K562 (cell line): ENCODE results near the gene TRIM33. TPM values are rescaled to one million over a fixed set of nuclear protein-coding genes. Genes with fewer than 3 reads are reported as not detected.

Experiments
- ATAC-seq: fragments of 200-7000 bp; cut with Tn5 transposase; 3 replicates; pipeline ENCODE4 v1.9.1; 2020; ENCODE audit warnings: moderate library complexity
- BruUV-seq: library from RNA; stranded (reverse); fragments of 400-500 nt; replicated peaks from 2 replicates; lab custom pipeline; 2021; lab: Mats Ljungman, UMichigan
- CTCF ChIA-PET: fragments of 300-600 bp; formaldehyde crosslinking; extraction: SDS; loops from one replicate; lab custom pipeline; 2021; ENCODE audit warnings: low intra/inter-chr PET ratio; lab: Yijun Ruan, JAX
- POLR2A ChIA-PET: fragments of 300-600, 350-650 bp; sonication (Branson Sonifier 250); formaldehyde crosslinking; extraction: SDS; loops from one replicate; lab custom pipeline; 2021; ENCODE audit warnings: antibody characterized with exemption, inconsistent platforms; lab: Yijun Ruan, JAX
- DNase-seq, 4 experiments: peaks; one replicate each; pipeline versions ENCODE4 v3.0.0 to v3.0.0-alpha.2; 2011 to 2018; ENCODE audit warnings: low spot score in 3 of 4, mixed read lengths in 3 of 4; ENCODE audit errors: extremely low read depth in 1 of 4
- FAIRE-seq: peaks from 2 replicates; lab custom pipeline; 2011; peaks lifted over from hg19 to GRCh38; lab: Jason Lieb, UNC
- H2AFZ ChIP-seq: 2 replicates; pipeline ENCODE4 v1.6.0; 2011; ENCODE audit warnings: low read depth, low read length, control low read depth, inconsistent platforms
- H3K27ac ChIP-seq: fragments of 200-600 bp; 3 replicates; pipeline ENCODE4 v1.8.0; 2011; ENCODE audit warnings: low read depth, mild to moderate bottlenecking, control low read depth, inconsistent platforms, low read length, moderate library complexity, mixed read lengths; ENCODE audit errors: extremely low read depth
- H3K27me3 ChIP-seq, 2 experiments: fragments of 300-600 bp in 1 of 2; 2 replicates in 1 of 2; 3 replicates in 1 of 2; pipeline versions ENCODE4 v1.6.0 to v1.8.0; 2011; ENCODE audit warnings: inconsistent platforms in 2 of 2, low read length in 2 of 2, mild to moderate bottlenecking in 1 of 2, mixed read lengths in 1 of 2, moderate library complexity in 1 of 2; ENCODE audit not compliant: control insufficient read depth in 2 of 2, insufficient read depth in 2 of 2
- H3K36me3 ChIP-seq: fragments of 300-600 bp; 3 replicates; pipeline ENCODE4 v1.8.0; 2011; ENCODE audit warnings: mild to moderate bottlenecking, low read length, inconsistent platforms; ENCODE audit not compliant: control insufficient read depth, insufficient read depth
- H3K4me1 ChIP-seq, 2 experiments: fragments of 200-600 bp in 1 of 2; replicated peaks in 1 of 2; 2 replicates in 1 of 2; 3 replicates in 1 of 2; pipeline versions ENCODE4 v1.5.1 to v1.8.0; 2011; ENCODE audit warnings: inconsistent platforms in 2 of 2, low read length in 2 of 2, mild to moderate bottlenecking in 1 of 2, mixed read lengths in 1 of 2, moderate library complexity in 1 of 2; ENCODE audit not compliant: control insufficient read depth in 2 of 2, insufficient read depth in 2 of 2
- H3K4me2 ChIP-seq: 2 replicates; pipeline ENCODE4 v1.6.1; 2011; ENCODE audit warnings: low read length, control low read depth, inconsistent platforms, mixed read lengths; ENCODE audit not compliant: insufficient read depth
- H3K4me3 ChIP-seq: fragments of 200-600 bp; sonication (generic), shearing (Covaris generic); 2 replicates; pipeline ENCODE4 v1.5.1; 2016; ENCODE audit warnings: control low read depth, inconsistent platforms
- H3K79me2 ChIP-seq: fragments of 200-600 bp; 3 replicates; pipeline ENCODE4 v1.8.0; 2011; ENCODE audit warnings: low read length, inconsistent platforms; ENCODE audit not compliant: control insufficient read depth, insufficient read depth
- H3K9ac ChIP-seq, 2 experiments: 2 replicates each; pipeline versions ENCODE4 v1.6.0 to v1.6.1; 2011; ENCODE audit warnings: low read depth in 2 of 2, low read length in 2 of 2, control low read depth in 1 of 2, inconsistent platforms in 1 of 2, mild to moderate bottlenecking in 1 of 2, mixed read lengths in 1 of 2; ENCODE audit not compliant: insufficient read depth in 1 of 2
- H3K9me1 ChIP-seq: one replicate; pipeline ENCODE4 v1.6.0; 2011; ENCODE audit warnings: inconsistent platforms, mild to moderate bottlenecking, low read length, moderate library complexity; ENCODE audit not compliant: control insufficient read depth, insufficient read depth
- H3K9me3 ChIP-seq: replicated peaks from 2 replicates; pipeline ENCODE4 v1.5.1; 2011; ENCODE audit warnings: low read depth, low read length, inconsistent platforms; ENCODE audit not compliant: control insufficient read depth, insufficient read depth
- H4K20me1 ChIP-seq: replicated peaks from 2 replicates; pipeline ENCODE4 v1.6.1; 2011; ENCODE audit warnings: low read length, inconsistent platforms, mixed read lengths; ENCODE audit not compliant: control insufficient read depth, insufficient read depth
- BDP1 ChIP-seq: IDR thresholded peaks from 3 replicates; pipeline ENCODE4 v1.6.1; 2011; ENCODE audit not compliant: insufficient read length, insufficient read depth
- CBFA2T2 ChIP-seq: fragments of 450-650 bp; conservative IDR thresholded peaks from 2 replicates; pipeline ENCODE4 v1.6.1; 2017; ENCODE audit warnings: mild to moderate bottlenecking
- E2F6 ChIP-seq, 2 experiments: IDR thresholded peaks; 2 replicates each; pipeline ENCODE4 v1.6.1; 2011; ENCODE audit warnings: borderline replicate concordance in 1 of 2, control low read depth in 1 of 2, low read depth in 1 of 2, low read length in 1 of 2, mild to moderate bottlenecking in 1 of 2, mixed read lengths in 1 of 2, moderate library complexity in 1 of 2; ENCODE audit not compliant: insufficient read depth in 1 of 2, insufficient read length in 1 of 2, poor library complexity in 1 of 2, severe bottlenecking in 1 of 2; ENCODE audit errors: extremely low read depth in 1 of 2
- EP300 ChIP-seq: IDR thresholded peaks from 2 replicates; pipeline ENCODE4 v1.6.1; 2012; ENCODE audit warnings: low read length, improper control_type of control experiment
- FOXK2 ChIP-seq, 2 experiments: fragments of 450-650 bp; IDR thresholded peaks in 1 of 2; conservative IDR thresholded peaks in 1 of 2; 2 replicates each; pipeline ENCODE4 v1.6.1; 2016; ENCODE audit warnings: low read depth in 2 of 2, mild to moderate bottlenecking in 1 of 2
- HDAC1 ChIP-seq, 2 experiments: fragments of 450-650 bp; IDR thresholded peaks; 2 replicates each; pipeline ENCODE4 v1.6.1; 2016 to 2017; ENCODE audit warnings: inconsistent platforms in 1 of 2, mild to moderate bottlenecking in 1 of 2, moderate library complexity in 1 of 2
- KLF6 ChIP-seq: fragments of 250-450 bp; sonication (Bioruptor Pico); IDR thresholded peaks from 2 replicates; pipeline ENCODE4 v1.4.0; 2020; ENCODE audit warnings: mild to moderate bottlenecking, moderate library complexity, borderline replicate concordance
- L3MBTL2 ChIP-seq: fragments of 450-650 bp; IDR thresholded peaks from 2 replicates; pipeline ENCODE4 v1.6.1; 2016; ENCODE audit warnings: mild to moderate bottlenecking, moderate library complexity
- SPI1 ChIP-seq: IDR thresholded peaks from 2 replicates; pipeline ENCODE4 v1.6.1; 2011; ENCODE audit warnings: low read depth, low read length, control low read depth, borderline replicate concordance
- TEAD4 ChIP-seq, 2 experiments: sonication (generic) in 1 of 2; formaldehyde crosslinking in 1 of 2; IDR thresholded peaks; 2 replicates each; pipeline versions ENCODE4 v1.6.1 to v1.8.0; 2012 to 2022; ENCODE audit warnings: borderline replicate concordance in 1 of 2, inconsistent platforms in 1 of 2, low read length in 1 of 2, mild to moderate bottlenecking in 1 of 2, missing genetic modification reagents in 1 of 2
- ZBTB11 ChIP-seq, 3 experiments: fragments of 200-800 bp in 1 of 3; fragments of 250-450 bp in 1 of 3; fragments of 450-650 bp in 1 of 3; sonication (Bioruptor Pico) in 1 of 3; sonication (Bioruptor generic) in 1 of 3; formaldehyde crosslinking in 1 of 3; IDR thresholded peaks; 2 replicates each; pipeline versions ENCODE4 v1.6.1 to v1.8.0; 2016 to 2022; ENCODE audit warnings: mild to moderate bottlenecking in 2 of 3, missing genetic modification characterization in 2 of 3, missing compliant biosample characterization in 1 of 3, moderate library complexity in 1 of 3
- ZHX1 ChIP-seq: fragments of 150-350 bp; conservative IDR thresholded peaks from 2 replicates; pipeline ENCODE4 v1.6.1; 2014; ENCODE audit warnings: low read length
- ZNF41 ChIP-seq: fragments of 250-450 bp; sonication (Bioruptor Pico); conservative IDR thresholded peaks from 2 replicates; pipeline ENCODE4 v1.4.0; 2020; ENCODE audit warnings: mild to moderate bottlenecking
- WGBS: fragments of 100-300 bp; shearing (Covaris generic); methylation state at CpG from one replicate; pipeline ENCODE4 v1.1.6; 2016; ENCODE audit warnings: low coverage, mixed read lengths; ENCODE audit not compliant: insufficient coverage; ENCODE audit errors: missing lambda C conversion rate; 5-methylcytosine and 5-hydroxymethylcytosine counted together
- in situ Hi-C: fragments of 300-500 bp; cut with MboI; formaldehyde crosslinking; loops from 4 replicates; pipeline ENCODE4 v1.15.0; 2018; ENCODE audit warnings: inconsistent platforms, mixed read lengths
- intact Hi-C: fragments of 100-400 bp; cut with micrococcal nuclease; formaldehyde crosslinking; loops from 2 replicates; pipeline ENCODE4 v1.14.2; 2022
- polyA plus RNA-seq, 8 experiments: library from polyadenylated mRNA; depleted of rRNA in 4 of 8; stranded (reverse) in 5 of 8; unstranded in 3 of 8; fragments of >200 nt; fragmentation: Nextera tagmentation in 2 of 8; fragmentation: Illumina TruSeq in 1 of 8; extraction: Ambion mirVana in 2 of 8; extraction: Trizol in 1 of 8; gene quantifications; 2 replicates each; pipeline versions ENCODE4 v1.2.1 to v1.2.3, GENCODE V29; 2011 to 2014; ENCODE audit warnings: inconsistent platforms in 1 of 8, missing spikeins in 1 of 8
- total RNA-seq, 7 experiments: library from RNA; depleted of rRNA in 6 of 7; stranded (reverse); fragments of >200 nt in 6 of 7; fragmentation: Illumina TruSeq in 2 of 7; extraction: Trizol in 2 of 7; gene quantifications; 2 replicates each; pipeline versions ENCODE4 v1.2.1 to v1.2.3, GENCODE V29; 2011 to 2021; ENCODE audit warnings: low replicate concordance in 1 of 7

The TRIM33 gene
- total and polyA plus RNA-seq, 9 of the 15 experiments (the other 6 are each of a cell fraction or from before 2014, with no cell fraction given) = 9.3 to 58.4 (median 40.2) TPM

GRCh38 chr1:114505148-114505561 lies 5.8 kb downstream of the TRIM33 start:
- no peak for FAIRE-seq
- peaks cover 18 to 50% of the 10 kb centered on the region in 2 experiments for H3K4me1 ChIP-seq
- H3K36me3 ChIP-seq = peaks cover 39% of the 10 kb centered on the region
- peak; percentile 66 for ATAC-seq
- no peaks in the 10 kb centered on the region for H3K27me3 ChIP-seq
- H3K4me2 ChIP-seq = peak overlapping the region; percentile 16
- H3K4me3 ChIP-seq = no peak overlapping the region
- H4K20me1 ChIP-seq = peaks cover 32% of the 10 kb centered on the region
- CTCF ChIA-PET = no interaction called here
- no peaks in the 10 kb centered on the region for H3K9me1 ChIP-seq
- H3K9ac ChIP-seq = peak overlapping the region in 1 of 2 experiments; percentile 8; a peak in 1 of 4 replicates
- POLR2A ChIA-PET = interaction anchor here (0.6 kb wide), 1 partner anchor 553 kb away, joined by 3 read pairs; no protein-coding TSS in a partner anchor
- in situ Hi-C loops (no loop called here), intact Hi-C loops (loop anchor here (5.0 kb wide), 1 partner anchor 123 kb away; no protein-coding TSS in a partner anchor)
- H3K27ac ChIP-seq = peak overlapping the region; percentile 50; the same call in 1 of the 3 replicates
- peak in 2 of 4 experiments; percentile 41 to 57 for DNase-seq
- no peaks in the 10 kb centered on the region for H3K9me3 ChIP-seq
- 14% methylated on average over 2 of the region's 2 CpGs for WGBS
- no TSS peak for BruUV-seq
- H2AFZ ChIP-seq = no peak overlapping the region
- H3K79me2 ChIP-seq = peaks cover 98% of the 10 kb centered on the region
- TF ChIP-seq ZHX1 (no peak), EP300 (no peak), TEAD4 (IDR thresholded peaks at IDR 0.05; ENCODE audit: low read length) (peak; percentile 46; the same call in 1 of the 2 replicates), TEAD4 (CRISPR knock-in tag; IDR thresholded peaks at IDR 0.05; ENCODE audit: borderline replicate concordance) (no peak), CBFA2T2 (no peak), SPI1 (peak; percentile 95), FOXK2 (conservative IDR thresholded peaks at IDR 0.05 in 1 of 2, IDR thresholded peaks at IDR 0.05 in 1 of 2; ENCODE audit: low read depth in 2 of 2) (peak; percentile 33 to 43; a peak in 2 of 4 replicates), HDAC1 (IDR thresholded peaks at IDR 0.05) (peak in 1 of 2 experiments; percentile 31; a peak in 1 of 4 replicates), ZNF41 (CRISPR knock-in tag) (0 out of 2 replicates have a peak, but pooled peaks have one; percentile 12), ZBTB11 (CRISPR knock-in tag; IDR thresholded peaks at IDR 0.05) (peak in 1 of 3 experiments; percentile 35; a peak in 1 of 6 replicates), L3MBTL2 (peak; percentile 70), BDP1 (no peak), E2F6 (IDR thresholded peaks at IDR 0.05; ENCODE audit: borderline replicate concordance in 1 of 2, extremely low read depth in 1 of 2, insufficient read depth in 1 of 2, insufficient read length in 1 of 2, low read depth in 1 of 2, low read length in 1 of 2, poor library complexity in 1 of 2, severe bottlenecking in 1 of 2) (peak; percentile 28 to 58), KLF6 (CRISPR knock-in tag) (no peak)
